Measurements from ENCODE around the gene IGDCC3.
"Not testable (repeated sequence)": the region's sequence is repeated elsewhere in the genome, so short reads cannot be mapped to it uniquely, and the experiment has no call there.

Gene IGDCC3

DNA sequence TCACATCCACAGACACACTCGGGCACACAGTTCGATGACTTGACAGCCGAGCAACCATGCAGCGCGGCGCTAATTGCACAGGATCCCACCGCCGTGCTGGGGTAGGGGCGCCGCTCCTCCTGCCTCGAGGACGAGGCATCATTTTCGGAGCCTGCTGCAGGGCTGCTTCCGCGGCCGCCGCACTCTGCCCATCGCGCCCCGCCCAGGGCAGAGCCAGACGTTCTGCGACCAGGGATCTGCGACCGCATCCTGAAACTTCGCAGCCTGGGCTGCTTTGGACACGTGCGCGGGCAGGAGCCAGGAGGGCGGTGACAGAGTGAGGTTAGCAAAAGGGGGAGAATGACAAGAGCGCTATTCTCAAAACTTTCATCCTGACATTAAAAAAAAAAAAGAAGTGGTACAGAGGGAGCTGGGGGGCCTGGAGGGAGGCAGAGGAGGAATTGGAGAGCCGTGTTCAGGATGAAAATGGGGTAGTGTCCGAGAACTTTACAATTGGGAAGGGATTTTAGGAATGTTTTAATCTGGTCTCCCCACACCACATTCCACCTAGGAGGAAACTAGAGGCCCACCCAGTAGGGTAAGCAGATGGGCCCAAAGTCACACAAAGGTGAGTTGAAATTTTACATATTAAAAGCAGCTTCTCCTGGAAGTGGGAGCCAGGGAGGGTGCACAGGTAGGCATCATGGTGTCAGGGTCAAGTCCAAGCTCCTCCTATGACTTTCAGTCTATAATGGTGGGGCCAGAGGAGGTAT lies 15.9 kb downstream of the IGDCC3 start:
- in situ Hi-C loops (cut with MboI; ENCODE audit: low pct_unique_long_range_greater_than_20kb, low sequenced_read_pairs, unreplicated experiment) = no loop called here
- TF ChIP-seq, protein P1, sequence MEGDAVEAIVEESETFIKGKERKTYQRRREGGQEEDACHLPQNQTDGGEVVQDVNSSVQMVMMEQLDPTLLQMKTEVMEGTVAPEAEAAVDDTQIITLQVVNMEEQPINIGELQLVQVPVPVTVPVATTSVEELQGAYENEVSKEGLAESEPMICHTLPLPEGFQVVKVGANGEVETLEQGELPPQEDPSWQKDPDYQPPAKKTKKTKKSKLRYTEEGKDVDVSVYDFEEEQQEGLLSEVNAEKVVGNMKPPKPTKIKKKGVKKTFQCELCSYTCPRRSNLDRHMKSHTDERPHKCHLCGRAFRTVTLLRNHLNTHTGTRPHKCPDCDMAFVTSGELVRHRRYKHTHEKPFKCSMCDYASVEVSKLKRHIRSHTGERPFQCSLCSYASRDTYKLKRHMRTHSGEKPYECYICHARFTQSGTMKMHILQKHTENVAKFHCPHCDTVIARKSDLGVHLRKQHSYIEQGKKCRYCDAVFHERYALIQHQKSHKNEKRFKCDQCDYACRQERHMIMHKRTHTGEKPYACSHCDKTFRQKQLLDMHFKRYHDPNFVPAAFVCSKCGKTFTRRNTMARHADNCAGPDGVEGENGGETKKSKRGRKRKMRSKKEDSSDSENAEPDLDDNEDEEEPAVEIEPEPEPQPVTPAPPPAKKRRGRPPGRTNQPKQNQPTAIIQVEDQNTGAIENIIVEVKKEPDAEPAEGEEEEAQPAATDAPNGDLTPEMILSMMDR (IDR thresholded peaks at IDR 0.05; ENCODE audit: extremely low read depth, insufficient read depth, missing control alignments) = no peak
- no peak for DNase-seq (ENCODE audit: low spot score)

DNA sequence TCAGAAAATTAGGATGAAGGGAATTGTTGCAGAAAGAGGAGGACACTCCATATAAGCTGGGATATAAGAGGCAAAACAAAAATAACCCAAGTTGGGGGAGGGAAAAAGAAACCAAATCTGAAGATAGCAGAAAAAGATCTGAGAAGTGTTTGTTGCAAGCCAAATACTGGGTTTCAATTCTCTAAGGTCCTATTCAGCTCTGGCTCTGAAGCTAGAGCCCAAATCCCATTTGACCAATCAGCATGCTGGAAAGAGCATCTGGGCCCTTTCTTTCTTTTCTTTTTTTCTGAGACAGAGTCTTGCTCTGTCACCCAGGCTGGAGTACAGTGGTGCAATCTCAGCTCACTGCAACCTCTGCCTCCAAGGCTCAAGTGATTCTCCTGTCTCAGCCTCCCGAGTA lies 17.3 kb downstream of the IGDCC3 start:
- no peak for DNase-seq (ENCODE audit: low spot score)
- TF ChIP-seq, protein P1 (IDR thresholded peaks at IDR 0.05; ENCODE audit: extremely low read depth, insufficient read depth, missing control alignments) = no peak
- in situ Hi-C loops (cut with MboI; ENCODE audit: low pct_unique_long_range_greater_than_20kb, low sequenced_read_pairs, unreplicated experiment) = no loop called here

DNA sequence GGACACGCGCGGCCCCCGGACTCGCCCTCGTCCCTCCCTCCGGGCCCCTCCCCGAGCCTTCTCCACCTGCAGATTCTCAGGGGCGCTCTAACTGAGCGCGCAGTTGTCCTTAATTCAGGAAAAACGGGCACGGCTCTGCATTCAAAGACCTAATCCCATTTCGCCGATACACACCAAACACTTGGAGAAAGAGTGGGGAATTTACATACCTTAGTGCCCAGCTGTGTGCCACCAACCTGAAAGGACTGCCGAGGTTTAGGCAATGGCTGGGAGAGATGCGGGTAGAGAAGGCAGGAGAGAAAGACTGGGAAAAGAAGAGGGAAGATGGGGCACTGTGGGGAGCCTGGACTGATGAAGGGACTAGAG lies 21.8 kb downstream of the IGDCC3 start:
- TF ChIP-seq, protein P1 (IDR thresholded peaks at IDR 0.05; ENCODE audit: extremely low read depth, insufficient read depth, missing control alignments) = no peak
- no peak for DNase-seq (ENCODE audit: low spot score)
- in situ Hi-C loops (cut with MboI; ENCODE audit: low pct_unique_long_range_greater_than_20kb, low sequenced_read_pairs, unreplicated experiment) = no loop called here

DNA sequence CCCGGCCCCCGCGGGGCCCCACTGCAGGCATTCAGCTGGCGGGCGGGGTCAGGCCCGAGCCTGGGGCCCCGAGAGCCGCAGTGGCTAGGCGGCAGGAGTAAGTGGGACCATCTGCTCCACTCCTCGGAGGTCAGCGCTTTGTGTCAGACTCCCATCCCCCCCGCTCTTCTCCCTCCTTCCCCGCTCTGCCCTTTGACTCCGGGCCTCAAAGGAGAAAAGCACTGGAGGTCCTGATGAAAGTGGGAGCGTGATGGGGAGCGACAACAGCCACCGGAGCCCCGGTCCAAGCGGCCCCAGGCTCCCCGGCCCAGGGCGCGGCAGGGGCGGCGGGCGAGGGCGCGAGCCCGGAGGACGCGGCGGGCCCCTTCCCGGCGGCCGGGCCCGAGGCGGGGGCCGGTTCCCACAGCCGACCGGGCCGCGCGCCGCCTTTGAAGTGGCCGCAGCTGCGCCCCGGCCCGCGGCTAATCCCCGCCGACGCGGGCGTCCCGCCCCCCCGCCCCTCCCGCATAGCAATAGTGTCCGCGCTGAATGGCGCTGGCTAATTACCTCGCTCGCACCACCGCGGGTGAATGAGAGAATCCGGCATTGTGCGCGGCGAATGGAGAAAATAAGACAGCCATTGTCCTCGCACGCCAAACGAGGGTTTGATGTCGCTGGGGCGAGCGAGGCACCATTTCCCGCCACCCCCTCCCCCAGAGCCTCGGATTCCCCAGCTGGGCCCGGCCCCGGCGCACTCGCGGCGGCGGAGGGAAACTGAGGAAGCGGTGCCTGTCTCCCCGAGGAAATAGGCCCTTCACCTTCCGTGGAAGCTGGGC lies 22.4 kb downstream of the IGDCC3 start:
- in situ Hi-C loops (cut with MboI; ENCODE audit: low pct_unique_long_range_greater_than_20kb, low sequenced_read_pairs, unreplicated experiment) = no loop called here
- DNase-seq (ENCODE audit: low spot score) = no peak
- TF ChIP-seq, protein P1 (IDR thresholded peaks at IDR 0.05; ENCODE audit: extremely low read depth, insufficient read depth, missing control alignments) = no peak

DNA sequence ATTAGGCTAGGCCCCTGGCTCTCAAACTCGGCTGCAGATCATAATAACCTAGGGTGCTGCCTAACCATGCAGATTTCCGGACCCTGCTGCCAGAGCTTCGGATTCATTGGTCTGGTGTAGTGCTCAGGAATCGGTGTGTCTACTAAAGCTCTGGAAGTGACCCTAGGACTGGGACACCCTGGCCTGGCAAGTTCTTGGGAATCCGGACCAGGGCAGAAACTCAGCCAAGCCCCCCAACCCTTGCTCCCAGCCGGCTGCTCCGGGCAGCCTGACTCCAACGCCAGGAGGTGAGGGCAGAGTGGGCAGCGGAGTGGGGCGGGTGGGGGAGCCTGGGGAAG lies 23.0 kb downstream of the IGDCC3 start:
- TF ChIP-seq, protein P1 (IDR thresholded peaks at IDR 0.05; ENCODE audit: extremely low read depth, insufficient read depth, missing control alignments) = no peak
- in situ Hi-C loops (cut with MboI; ENCODE audit: low pct_unique_long_range_greater_than_20kb, low sequenced_read_pairs, unreplicated experiment) = no loop called here
- DNase-seq (ENCODE audit: low spot score) = no peak

DNA sequence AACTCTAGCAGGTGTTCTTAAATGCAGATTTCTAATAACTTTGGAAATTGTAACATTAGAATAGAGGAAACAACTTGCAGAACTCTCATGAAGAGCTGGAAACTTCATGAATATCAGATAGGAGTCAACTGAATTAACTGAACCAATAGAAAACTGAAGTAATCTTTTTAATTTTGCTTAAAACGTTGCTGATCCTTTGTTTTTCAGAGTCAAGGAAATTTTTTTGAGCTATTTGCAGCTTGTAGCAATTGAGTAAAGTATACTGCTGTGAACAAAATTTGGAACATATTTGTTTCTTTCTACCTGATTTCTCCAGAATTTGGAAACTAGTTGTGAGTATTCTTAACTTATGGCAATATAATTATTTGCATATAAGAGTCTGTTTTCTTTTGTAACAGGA lies 25.8 kb downstream of the IGDCC3 start:
- in situ Hi-C loops (cut with MboI; ENCODE audit: low pct_unique_long_range_greater_than_20kb, low sequenced_read_pairs, unreplicated experiment); DNase-seq (ENCODE audit: low spot score): not testable (repeated sequence)

DNA sequence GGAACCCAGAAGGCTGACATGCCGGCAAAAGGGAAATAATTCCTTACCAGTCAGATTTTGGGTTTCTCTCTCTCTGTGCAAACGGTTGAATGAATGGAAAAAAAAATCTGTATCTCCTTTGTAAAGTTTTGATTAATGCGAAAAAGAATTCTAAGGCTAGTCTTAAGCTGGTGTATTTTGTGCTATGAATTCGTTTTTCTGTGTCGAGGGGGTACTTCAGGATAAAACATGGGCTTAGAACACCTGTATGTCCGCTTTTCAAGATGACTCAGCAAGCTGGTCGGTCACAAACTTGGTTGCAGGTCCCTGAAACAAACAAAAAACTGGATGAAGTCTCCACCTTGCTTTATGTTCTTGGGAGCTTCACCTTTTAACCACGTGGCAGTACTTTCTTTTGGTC lies 28.5 kb downstream of the IGDCC3 start:
- in situ Hi-C loops (cut with MboI; ENCODE audit: low pct_unique_long_range_greater_than_20kb, low sequenced_read_pairs, unreplicated experiment) = no loop called here
- TF ChIP-seq, protein P1 (IDR thresholded peaks at IDR 0.05; ENCODE audit: extremely low read depth, insufficient read depth, missing control alignments) = no peak
- DNase-seq (ENCODE audit: low spot score) = no peak

DNA sequence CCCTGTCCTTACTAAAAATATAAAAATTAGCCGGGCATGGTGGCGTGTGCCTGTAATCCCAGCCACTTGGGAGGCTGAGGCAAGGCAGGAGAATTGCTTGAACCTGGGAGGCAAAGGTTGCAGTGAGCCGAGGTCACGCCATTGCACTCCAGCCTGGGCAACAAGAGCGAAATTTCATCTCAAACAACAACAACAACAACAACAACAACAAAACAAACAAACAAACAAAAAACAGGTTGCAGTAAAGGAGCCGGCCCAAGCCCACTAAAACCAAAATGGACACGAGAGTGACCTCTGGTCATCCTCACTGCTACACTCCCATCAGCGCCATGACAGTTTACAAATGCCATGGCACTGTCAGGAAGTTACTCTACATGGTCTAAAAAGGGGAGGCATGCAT lies 30.0 kb downstream of the IGDCC3 start:
- DNase-seq (ENCODE audit: low spot score); in situ Hi-C loops (cut with MboI; ENCODE audit: low pct_unique_long_range_greater_than_20kb, low sequenced_read_pairs, unreplicated experiment): not testable (repeated sequence)
